GM19328 (cell line): ENCODE results near the gene MYO3B.

ENCODE experiments used
- ATAC-seq: cut with Tn5 transposase; IDR thresholded peaks from one replicate; pipeline ENCODE4 v1.9.1; 2021; ENCODE audit warnings: mild to moderate bottlenecking, moderate library complexity; ENCODE audit not compliant: unreplicated experiment

The MYO3B gene

DNA sequence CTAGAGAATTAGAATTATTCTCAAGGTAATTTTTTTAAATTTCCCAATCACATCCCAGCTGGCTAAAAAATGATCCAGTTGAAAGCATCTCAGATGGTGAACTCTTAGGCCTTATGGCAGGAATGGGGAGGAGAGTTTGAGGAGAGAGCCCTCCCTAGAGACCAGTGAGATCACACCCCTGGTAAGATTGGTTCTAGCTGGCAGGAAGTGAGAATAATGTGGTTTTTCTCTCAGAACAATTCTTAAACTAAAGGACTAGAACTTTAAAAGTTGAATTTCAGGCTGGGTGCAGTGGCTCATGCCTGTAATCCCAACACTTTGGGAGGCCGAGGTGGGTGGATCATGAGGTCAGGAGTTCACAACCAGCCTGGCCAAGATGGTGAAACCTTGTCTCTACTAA lies 120.2 kb downstream of the MYO3B start:
- peak; percentile 67 for ATAC-seq

DNA sequence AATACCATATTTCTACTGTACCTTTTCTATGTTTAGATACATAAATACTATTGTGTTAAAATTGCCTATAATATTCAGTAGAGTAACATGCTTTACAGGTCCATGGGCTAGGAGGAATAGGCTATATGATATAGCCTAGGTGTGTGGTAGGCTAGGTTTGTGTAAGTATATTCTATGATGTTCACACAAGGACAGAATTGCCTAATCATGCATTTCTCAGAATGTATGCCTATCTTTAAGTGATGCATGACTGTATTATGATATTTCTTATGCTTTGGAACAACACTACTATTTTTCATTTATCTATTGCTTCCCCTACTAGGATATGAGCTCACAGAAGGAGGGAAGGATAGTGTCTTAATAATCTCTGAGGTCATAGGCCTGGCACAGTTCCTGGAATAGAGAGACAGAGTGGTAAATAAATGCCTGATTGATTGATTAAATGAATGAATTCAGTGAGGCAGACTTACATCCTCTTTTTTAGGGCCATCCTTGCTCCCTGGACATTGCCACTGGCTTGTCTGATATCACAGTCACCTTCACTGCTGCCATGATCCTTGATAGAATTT lies 121.0 kb downstream of the MYO3B start:
- ATAC-seq = no peak

DNA sequence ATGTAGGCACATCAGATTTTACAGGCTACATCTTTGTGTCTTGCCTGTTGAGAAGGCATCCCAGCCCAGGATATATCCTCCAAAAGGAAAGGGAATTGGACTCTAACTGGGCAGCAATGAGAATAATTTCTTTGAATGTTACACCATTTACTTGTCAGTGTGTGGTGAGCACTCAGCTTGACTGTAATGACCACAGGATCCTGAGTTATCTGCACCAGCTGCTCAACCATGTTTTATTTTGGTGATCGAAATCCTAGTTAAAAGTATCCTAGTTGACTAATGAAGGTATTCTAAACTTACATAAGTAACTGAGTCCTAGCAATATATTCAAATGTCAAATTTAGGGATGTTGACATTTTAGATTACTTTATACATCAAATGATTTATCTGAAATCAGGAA lies 123.0 kb downstream of the MYO3B start:
- no peak for ATAC-seq

DNA sequence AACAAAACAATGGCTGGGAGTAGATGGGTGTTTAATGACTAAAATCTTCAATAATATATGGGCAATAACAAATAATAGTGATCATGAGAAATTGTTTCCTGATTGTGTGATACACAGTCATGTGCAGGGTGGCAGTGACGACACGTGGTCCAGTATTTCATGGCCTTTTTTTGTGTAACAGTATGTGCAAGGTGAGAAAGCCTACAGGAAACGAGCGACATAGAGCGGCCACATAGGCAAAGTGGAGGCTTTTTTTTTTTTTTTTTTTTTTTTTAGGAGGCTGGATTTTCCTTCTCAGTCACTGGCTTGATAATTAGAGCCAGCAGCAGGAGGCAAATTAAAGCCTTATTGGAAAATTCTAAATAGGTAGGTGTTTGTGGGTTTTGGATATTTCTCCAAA lies 123.7 kb downstream of the MYO3B start:
- no peak for ATAC-seq

DNA sequence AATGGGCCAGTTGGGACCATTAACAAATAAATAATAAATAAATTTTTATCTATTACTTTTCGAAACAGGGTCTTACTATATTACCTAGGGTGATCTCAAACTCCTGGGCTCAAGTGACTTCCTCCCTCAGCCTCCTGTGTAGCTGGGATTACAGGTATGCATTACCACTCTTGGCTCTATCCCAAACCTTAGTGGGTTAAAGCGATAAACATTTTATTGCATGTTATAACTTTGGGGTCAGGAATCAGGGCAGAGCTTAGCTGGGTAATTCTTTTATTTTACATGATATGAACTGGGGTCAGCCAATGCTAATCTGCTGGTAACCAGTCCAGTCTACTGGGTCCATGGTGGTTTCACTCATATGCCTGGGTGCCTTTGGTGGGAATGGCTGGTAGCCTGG lies 127.8 kb downstream of the MYO3B start:
- ATAC-seq = no peak

DNA sequence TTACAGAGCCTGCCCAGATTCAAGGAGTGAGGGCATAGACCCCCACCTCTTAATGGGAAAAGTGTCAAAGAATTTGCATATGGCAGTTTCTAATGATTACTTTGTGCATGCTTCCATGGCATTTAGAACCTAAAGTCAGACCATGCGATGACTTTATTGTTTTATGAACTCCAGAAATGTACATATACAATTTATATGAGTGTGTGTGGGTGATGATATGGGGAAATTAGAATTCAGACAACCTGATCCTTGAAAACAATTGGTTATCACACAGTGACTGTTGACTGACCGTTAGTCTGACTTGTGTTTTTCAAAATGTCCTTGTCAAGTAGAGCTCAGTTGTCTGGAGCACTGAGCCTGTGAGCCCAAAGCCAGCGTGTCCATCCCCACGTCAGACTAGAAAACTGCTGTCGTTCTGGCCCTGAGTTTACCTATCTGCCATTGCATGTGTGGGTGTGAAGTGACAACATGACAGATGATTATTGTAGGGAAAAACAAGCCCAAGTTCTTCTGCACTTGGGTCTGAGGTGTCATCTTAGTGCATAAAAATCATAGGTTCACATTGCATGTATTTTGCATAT lies 128.4 kb downstream of the MYO3B start:
- no peak for ATAC-seq

DNA sequence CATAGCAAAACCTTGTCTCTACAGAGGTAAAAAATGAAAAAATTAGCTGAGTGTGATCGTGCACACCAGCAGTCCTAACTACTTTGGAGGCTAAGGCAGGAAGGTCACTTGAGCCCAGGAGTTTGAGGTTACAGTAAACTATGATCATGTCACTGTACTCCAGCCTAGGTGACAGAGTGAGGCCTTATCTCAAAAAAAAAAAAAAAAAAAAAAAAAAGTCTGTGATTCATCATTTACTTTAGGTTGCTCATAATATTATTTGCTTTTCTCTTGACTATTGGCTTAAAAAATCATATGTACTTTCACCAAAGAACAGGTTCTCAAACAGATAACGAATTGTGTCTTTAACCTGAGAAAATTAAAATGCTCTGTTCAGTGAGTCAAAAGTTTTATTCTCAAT lies 129.1 kb downstream of the MYO3B start:
- ATAC-seq = no peak

DNA sequence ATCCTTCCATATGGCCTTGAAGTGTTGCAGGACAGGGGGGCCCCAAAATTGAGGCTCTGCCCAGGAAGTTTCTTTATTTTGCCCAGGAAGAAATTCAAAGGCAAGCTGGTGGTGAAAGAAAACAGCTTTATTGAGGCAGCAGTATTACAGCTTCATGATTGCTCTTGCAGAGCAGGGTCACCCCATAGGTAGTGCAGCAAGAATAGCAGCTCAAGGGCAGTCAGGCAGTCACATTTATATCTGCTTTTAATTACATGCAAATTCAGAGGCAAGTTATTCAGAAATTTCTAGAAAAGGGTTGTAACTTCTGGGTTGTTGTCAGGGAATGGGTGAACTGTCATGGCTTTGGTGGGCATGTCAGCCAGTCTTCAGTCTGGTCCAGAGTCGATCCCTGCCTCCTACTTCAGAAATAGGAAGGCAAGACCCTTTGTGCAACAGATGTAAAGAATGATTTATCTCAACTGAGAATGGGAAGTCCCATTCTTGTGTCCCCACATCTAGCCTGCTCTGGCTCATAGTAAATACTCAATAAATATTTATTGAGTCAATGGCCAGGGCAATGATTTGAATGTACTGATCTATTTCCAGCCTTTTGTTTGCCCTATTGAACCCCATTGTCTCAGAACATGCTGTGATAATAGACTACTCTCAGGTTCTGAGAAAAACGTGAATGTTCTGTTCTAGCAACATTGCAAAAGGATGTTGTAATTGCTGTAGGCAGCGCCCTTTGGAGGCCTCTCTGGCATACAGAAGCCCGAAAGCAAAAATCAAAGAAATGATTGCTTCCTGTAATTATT lies 129.8 kb downstream of the MYO3B start:
- ATAC-seq = no peak

DNA sequence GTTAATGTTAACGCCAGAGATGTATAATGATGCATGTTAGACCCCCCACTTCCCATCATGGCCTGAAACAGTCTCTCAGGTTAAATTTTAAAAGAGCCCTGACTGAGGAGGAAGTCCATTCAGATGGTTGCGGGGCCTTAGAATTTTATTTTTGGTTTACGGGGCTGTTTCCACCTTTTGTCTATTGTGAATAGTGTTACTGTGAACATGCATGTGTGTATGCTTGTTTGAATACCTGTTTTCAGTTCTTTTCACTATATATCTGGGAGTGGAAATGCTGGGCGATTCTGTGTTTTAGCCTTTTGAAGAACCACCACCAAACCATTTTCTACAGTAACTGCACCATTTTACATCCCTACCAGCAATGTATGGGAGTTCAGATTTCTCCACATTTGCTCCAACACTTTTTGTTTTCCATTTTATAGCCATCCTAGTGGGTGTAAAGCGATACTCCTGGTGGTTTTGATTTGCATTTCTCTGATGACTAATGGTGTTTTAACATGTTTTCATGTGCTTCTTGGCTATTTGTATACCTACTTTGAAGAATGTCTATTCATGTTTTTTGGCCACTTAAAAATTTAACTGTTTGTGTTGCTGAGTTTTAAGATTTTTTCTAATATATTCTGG lies 133.0 kb downstream of the MYO3B start:
- ATAC-seq = no peak

DNA sequence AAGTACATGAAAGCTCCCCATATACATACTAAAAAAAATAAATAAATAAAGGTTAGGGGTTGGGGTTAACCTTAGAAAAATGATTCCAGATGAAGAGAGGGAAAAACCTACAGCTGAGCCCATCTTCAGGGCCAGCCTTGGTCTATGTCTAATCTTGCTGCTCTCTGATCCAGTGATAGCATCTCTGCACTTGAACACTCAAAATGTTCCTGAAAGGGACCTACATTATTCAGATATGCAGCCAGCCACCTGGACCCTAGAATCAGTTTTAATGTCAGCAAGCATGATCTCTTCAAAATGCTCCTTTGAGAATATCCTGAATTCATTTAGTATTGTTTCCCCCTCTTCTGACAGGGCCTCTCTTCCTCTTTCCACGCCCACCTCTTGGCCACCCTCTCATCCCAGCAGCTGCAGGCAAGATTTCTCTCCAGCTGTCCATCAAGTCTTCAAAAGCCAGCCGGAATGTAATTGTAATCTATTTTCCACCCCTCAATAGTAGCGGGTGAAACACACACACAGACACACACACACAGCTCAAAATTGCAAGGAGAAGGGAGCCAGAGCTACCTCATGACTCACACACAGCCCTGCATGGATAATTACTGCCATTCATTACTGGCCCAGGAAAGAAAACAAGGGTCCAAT lies 135.5 kb downstream of the MYO3B start:
- ATAC-seq = no peak

DNA sequence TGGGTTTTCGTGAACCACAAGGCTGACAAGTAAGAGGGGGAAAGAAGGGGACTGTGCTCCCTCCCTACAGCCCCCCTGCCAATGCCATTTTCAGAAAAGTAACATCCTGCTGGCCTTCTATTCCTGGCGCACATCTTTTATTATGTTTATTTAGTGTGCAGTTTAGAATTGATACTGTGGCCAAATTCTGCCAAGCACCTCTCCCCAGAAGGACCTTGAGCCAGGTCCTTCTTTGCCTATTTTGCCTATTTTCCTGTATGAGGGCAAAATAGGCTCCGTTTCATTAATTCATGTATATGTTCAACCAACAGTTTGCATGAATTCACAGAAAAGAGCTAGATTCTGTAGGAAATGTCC lies 136.0 kb downstream of the MYO3B start:
- ATAC-seq = no peak

DNA sequence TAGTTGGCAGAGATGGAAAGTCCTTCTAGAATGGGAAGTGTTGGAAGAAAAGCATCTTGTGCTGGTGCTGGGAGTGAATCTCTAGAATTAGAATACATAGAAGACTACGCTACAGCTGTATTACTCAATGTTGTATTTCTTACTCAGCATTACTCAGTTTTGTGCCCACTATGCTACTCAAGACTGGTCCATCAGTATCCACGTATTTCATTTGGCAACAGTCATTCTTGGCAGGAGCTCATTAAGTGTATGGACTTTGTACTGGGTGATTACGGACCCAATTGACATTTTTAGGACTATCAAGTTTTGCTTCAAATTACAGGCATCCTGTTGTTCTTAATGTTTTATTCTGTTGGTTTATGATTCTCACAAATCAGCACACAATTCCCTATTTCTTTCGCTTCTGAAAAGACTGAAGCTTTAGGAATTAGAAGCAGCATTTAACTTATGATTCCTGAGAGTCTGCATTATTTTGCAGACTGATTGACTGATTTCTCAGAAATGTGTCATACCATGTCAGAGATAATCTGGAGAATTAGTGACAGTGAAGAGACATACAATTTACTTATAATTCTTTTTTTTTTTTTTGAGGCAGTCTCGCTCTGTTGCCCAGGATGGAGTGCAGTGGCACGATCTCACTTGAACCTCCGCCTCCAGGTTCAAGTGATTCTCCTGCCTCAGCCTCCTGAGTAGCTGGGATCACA lies 136.9 kb downstream of the MYO3B start:
- no peak for ATAC-seq

DNA sequence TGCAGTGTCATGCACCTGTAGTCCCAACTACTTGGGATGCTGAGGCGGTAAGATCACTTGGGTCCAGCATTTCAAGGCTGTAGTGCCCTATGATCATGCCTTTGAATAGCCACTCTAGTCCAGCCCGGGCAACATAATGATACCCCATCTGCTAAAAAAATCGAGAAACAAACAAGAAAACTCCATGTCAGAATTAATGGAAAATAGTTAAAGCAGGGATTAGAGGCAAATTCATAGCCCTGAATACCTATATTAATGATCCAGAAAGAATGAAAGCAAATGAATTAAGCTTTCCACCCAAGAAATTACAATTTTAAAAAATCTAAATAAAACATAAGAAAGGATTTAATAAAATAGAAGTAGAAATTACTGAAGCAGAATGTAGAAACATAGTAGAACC lies 143.0 kb downstream of the MYO3B start:
- no peak for ATAC-seq

DNA sequence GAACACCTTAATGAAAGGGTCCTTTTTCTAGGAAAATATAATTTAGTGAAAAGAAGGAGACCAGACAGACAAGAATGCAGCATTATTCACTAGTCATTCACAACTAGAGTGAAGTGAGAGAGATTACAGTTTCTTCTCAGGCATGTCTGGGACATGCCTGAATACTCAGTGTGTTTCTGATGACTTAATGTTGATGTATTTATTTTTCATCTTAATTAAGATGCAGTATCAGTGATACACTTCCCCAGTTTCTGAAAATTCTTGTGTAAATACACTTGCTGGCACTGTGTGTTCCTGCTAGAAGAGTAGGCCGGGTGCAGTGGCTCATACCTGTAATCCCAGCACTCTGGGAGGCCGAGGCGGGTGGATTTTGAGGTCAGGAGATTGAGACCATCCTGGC lies 143.6 kb downstream of the MYO3B start:
- no peak for ATAC-seq

DNA sequence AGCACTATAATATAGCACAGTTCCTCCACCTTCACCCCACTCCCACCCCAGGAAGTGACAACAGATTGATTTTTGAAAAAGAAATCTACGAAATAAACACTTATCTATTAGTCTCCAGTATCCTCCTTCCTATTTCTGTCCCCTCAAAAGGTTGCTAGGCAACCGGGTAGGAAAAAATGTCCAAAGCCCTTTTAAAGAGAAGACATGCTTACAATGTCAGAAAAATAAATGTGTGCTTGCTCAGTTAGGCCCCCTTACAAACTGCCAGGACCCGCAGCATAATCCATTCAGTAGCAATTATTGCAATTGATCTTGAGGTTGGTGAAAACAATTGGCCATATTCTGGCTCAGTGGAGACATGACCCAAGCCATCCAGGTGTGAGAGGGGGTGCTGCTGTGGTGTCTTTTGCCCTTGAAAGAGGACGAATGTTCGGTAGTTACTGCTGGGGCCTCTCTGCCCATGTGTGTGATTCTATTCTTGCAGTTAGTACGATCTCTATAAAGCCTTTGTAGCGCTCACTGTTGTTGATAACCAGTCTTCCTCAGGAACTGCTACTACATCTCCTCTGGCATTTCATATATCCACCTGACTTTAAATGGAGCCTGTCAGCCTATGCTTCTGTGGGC lies 144.3 kb downstream of the MYO3B start:
- ATAC-seq = no peak

DNA sequence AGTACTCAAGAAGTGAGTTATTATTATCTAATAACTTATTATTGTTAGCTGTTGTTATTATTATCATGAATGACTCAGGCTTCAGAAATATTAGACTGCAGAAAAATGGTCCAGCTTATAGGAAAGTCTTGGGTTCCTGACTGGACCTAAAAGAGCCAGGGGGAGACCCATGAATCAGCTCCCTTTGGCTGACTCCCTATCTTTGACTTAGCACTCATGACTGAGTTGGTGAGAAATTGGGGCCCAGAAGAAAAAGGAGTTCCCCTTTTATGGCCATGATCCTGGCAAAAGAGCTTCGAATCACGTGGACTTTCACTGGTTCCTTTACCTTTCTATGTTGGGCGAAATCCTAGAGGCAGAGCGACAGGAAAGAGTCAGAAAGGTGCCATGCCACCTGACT lies 145.8 kb downstream of the MYO3B start:
- no peak for ATAC-seq

DNA sequence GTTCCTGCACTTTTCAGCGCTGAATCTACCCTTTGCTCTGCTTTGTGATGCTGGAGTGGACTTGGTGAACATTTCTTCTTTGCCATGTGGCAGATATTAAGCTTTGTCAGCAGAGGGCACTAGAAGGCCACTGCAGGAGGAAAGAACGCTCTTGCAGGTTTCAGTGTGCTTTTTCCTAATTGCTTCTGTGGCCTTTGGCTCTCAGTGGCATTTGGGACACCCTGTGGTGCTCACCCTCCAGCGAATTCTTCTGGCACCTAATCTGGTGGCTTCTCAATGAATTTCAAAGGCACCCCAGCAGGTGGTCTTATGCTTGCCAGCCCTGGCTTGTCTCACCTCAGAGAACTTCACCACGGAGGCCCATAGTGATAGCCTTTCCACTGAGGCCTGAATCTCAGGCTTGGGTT lies 146.7 kb downstream of the MYO3B start:
- no peak for ATAC-seq

DNA sequence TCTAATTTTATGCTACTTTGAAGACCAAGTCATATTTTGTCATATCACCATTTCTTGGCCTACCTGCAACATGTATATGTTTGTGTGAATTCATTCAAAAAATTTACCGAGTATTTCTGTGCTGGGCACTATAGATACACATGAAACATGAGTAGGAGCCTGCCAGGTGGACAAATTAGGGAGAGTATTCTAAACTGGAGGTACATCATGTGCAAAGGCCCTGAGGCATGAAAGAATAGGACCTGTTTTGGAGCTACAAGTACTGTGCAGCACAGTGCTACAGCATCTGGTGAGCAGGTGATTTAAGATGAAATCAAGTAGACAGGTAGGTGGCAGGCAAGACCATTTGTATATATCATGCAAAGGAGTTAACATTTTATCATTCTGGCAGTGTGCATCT lies 152.9 kb downstream of the MYO3B start:
- no peak for ATAC-seq

DNA sequence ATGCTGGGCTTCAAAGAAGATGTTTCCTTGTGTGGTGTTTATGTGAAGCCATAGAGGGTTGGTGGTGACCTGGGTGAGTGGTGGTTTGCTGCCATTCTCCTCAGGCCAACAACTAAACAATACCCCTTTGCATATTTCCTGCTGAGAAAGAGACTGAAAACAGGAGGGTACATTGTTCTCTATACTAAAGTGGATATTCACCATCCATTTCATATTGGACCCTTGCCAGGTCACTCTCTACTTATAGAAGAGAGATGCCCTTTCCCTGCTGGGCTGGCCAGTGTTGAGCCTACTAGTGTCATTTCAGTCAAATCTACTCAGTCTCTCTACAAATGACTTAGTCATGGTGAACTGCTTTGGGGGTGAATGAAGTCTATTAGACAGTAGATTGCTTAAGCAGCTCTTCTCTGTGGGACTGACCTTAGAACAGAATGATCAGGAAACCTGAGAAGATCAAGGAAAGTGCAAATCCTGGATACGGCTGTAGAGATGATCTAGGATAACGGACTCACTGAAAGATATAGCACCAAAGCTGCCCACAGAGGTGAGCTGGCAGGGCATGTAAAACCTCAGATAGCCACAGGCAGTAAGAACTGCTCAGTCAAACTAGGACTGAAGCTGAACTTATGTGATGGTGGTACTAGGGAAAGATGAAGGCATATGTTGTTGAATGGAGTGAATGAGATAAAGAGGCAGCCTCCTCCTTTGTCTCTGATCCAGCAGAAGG lies 154.9 kb downstream of the MYO3B start:
- no peak for ATAC-seq

DNA sequence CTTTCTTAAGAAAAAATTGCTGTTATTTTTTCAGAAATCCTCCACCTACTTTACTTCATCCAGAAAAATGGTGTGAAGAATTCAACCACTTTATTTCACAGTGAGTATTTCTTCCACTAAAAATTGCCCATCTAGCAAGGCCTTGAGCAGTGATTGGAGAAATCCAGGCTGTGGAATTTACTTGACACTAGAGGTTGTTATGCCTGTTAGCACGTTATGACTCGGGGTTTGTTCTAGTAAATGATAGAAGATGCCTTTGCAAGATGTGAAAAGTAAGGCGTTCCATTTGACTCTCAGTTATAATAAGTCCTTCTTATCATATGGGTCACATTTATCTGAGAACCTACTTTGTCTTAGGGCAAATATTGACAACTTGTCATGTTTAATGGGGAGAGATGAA lies 157.4 kb downstream of the MYO3B start:
- ATAC-seq = no peak
